Gastroesophageal sphincter (tissue), 4 donors: ENCODE measurements around the gene IL16. TPM values are rescaled to one million over a fixed set of nuclear protein-coding genes. Genes with fewer than 3 reads are reported as not detected.

Source experiments
- ATAC-seq: fragments of 150-250 bp; one replicate; pipeline ENCODE4 v1.9.1; 2016; ENCODE audit warnings: mild to moderate bottlenecking, moderate library complexity
- H3K27ac ChIP-seq, 4 donors: fragments of 200-600 bp; sonication (generic) in 3 of 4; 1 replicate in 3 of 4; 2 replicates in 1 of 4; pipeline ENCODE4 v1.5.1; 2016 to 2019
- H3K27me3 ChIP-seq: fragments of 200-600 bp; sonication (generic); one replicate; pipeline ENCODE4 v1.5.1; 2019
- H3K36me3 ChIP-seq, 2 donors: fragments of 200-600 bp; sonication (generic); one replicate each; pipeline ENCODE4 v1.5.1; 2019; ENCODE audit warnings: control low read depth in 1 of 2
- H3K4me1 ChIP-seq, 3 donors: fragments of 200-600 bp; sonication (generic); 1 replicate in 2 of 3; 2 replicates in 1 of 3; pipeline ENCODE4 v1.5.1; 2016 to 2019; ENCODE audit warnings: control low read depth in 2 of 3
- H3K4me3 ChIP-seq, 2 donors: fragments of 200-600 bp; sonication (generic); one replicate each; pipeline ENCODE4 v1.5.1; 2019; ENCODE audit warnings: mild to moderate bottlenecking in 1 of 2, moderate library complexity in 1 of 2
- H3K9me3 ChIP-seq, 3 donors: fragments of 200-600 bp; sonication (generic); one replicate each; pipeline ENCODE4 v1.5.1; 2017 to 2019; ENCODE audit warnings: control low read depth in 2 of 3
- CTCF ChIP-seq, 4 experiments: fragments of 200-600 bp in 2 of 4; fragments of 450-650 bp in 2 of 4; sonication (generic) in 1 of 4; IDR thresholded peaks; one replicate each; pipeline ENCODE4 v1.5.1; 2017 to 2019; ENCODE audit warnings: antibody characterized with exemption in 4 of 4, mild to moderate bottlenecking in 2 of 4, moderate library complexity in 2 of 4
- EP300 ChIP-seq: sonication (generic); formaldehyde crosslinking; IDR thresholded peaks from one replicate; pipeline ENCODE4 v1.6.1; 2017; ENCODE audit warnings: antibody characterized with exemption, mild to moderate bottlenecking
- POLR2A ChIP-seq, 2 donors: fragments of 450-650 bp; IDR thresholded peaks; one replicate each; pipeline ENCODE4 v1.6.1; 2017; ENCODE audit warnings: antibody characterized with exemption in 2 of 2, mild to moderate bottlenecking in 2 of 2, moderate library complexity in 1 of 2
- POLR2AphosphoS5 ChIP-seq: sonication (generic); formaldehyde crosslinking; IDR thresholded peaks from one replicate; pipeline ENCODE4 v1.6.1; 2017; ENCODE audit warnings: antibody characterized with exemption
- WGBS, 2 donors: methylation state at CpG; one replicate each; pipeline ENCODE4 v1.1.5; 2018; ENCODE audit warnings: low coverage in 1 of 2; 5-methylcytosine and 5-hydroxymethylcytosine counted together
- total RNA-seq, 4 donors: library from RNA; depleted of rRNA; stranded (reverse); fragments of >200 nt; gene quantifications; one replicate each; pipeline ENCODE4 v1.1.0, GENCODE V29; 2016

Gene IL16
- total RNA-seq, 4 donors from 2014 or later, result 15.0 to 35.2 (median 23.6) TPM

- peak; percentile 50 for ATAC-seq
- Histone ChIP-seq H3K27me3 (peaks cover 22% of the 10 kb centered on the region), H3K4me1 (peaks cover 0 to 13% (median 0%) of the 10 kb centered on the region in 3 donors), H3K9me3 (peaks cover 0 to 6% (median 0%) of the 10 kb centered on the region in 3 donors), H3K4me3 (no peak overlapping the region), H3K36me3 (no peaks in the 10 kb centered on the region), H3K27ac (no peak overlapping the region)
- TF ChIP-seq POLR2A (IDR thresholded peaks at IDR 0.05) (no peak), CTCF (IDR thresholded peaks at IDR 0.05) (no peak), EP300 (no peak), POLR2AphosphoS5 (no peak)
- WGBS, 2 donors, result 28 to 46% methylated on average over 3 to 4 of the region's 5 CpGs
These were observed 57.7 kb downstream of the IL16 start for GRCh38 chr15:81254277-81254915.

- Histone ChIP-seq H3K27ac (no peak overlapping the region), H3K4me1 (peaks cover 0 to 13% (median 0%) of the 10 kb centered on the region in 3 donors), H3K27me3 (peaks cover 22% of the 10 kb centered on the region), H3K36me3 (no peaks in the 10 kb centered on the region), H3K9me3 (peaks cover 0 to 5% (median 0%) of the 10 kb centered on the region in 3 donors), H3K4me3 (no peak overlapping the region)
- TF ChIP-seq EP300 (no peak), POLR2A (IDR thresholded peaks at IDR 0.05) (no peak), CTCF (IDR thresholded peaks at IDR 0.05) (no peak), POLR2AphosphoS5 (no peak)
- peak; percentile 25 for ATAC-seq
- 88 to 96% methylated on average over 3 of the region's 3 CpGs for WGBS, 2 donors
These were observed 58.2 kb downstream of the IL16 start for GRCh38 chr15:81254916-81255290.

- no peaks in the 10 kb centered on the region for H3K9me3 ChIP-seq
- no peaks in the 10 kb centered on the region for H3K36me3 ChIP-seq
- ATAC-seq, result no peak
- no peak overlapping the region for H3K27ac ChIP-seq
- no peak overlapping the region for H3K4me3 ChIP-seq
- peaks cover 22% of the 10 kb centered on the region for H3K27me3 ChIP-seq
- WGBS, 2 donors, result 63 to 100% methylated on average over 1 of the region's 5 CpGs
- TF ChIP-seq POLR2A (IDR thresholded peaks at IDR 0.05) (no peak), POLR2AphosphoS5 (no peak), EP300 (no peak), CTCF (IDR thresholded peaks at IDR 0.05) (no peak)
- peaks cover 0 to 13% (median 0%) of the 10 kb centered on the region in 3 donors for H3K4me1 ChIP-seq
These were observed 58.8 kb downstream of the IL16 start for GRCh38 chr15:81255315-81255957.

- ATAC-seq, result no peak
These were observed 59.3 kb downstream of the IL16 start for GRCh38 chr15:81255958-81256320.

More at GRCh38 chr15:81255958-81256320, 59.3 kb downstream of the IL16 start:
- Histone ChIP-seq H3K36me3 (no peaks in the 10 kb centered on the region), H3K27me3 (peaks cover 22% of the 10 kb centered on the region), H3K4me1 (peaks cover 0 to 13% (median 0%) of the 10 kb centered on the region in 3 donors), H3K9me3 (no peaks in the 10 kb centered on the region), H3K4me3 (no peak overlapping the region), H3K27ac (no peak overlapping the region)
- TF ChIP-seq EP300, result no peak
- TF ChIP-seq POLR2AphosphoS5, result no peak
- no peak for TF ChIP-seq POLR2A (IDR thresholded peaks at IDR 0.05)
- TF ChIP-seq CTCF (IDR thresholded peaks at IDR 0.05), result no peak
